Motor neuron (in vitro differentiated cells): Measurements from ENCODE around the gene ERN1. TPM values are rescaled to one million over a fixed set of nuclear protein-coding genes. Genes with fewer than 3 reads are reported as not detected.

Experiments
- ATAC-seq, 8 experiments: fragments of 200-7000 bp; cut with Tn5 transposase; replicated peaks in 6 of 8; 2 replicates each; pipeline ENCODE4 v1.8.0; 2021; ENCODE audit warnings: mild to moderate bottlenecking in 8 of 8, moderate library complexity in 8 of 8
- H3K27ac ChIP-seq, 2 donors: fragments of 250-450 bp; sonication (Bioruptor Pico); 2 replicates each; pipeline ENCODE4 v1.9.0; 2021; ENCODE audit warnings: antibody characterized with exemption in 2 of 2, mild to moderate bottlenecking in 2 of 2, moderate library complexity in 1 of 2
- H3K4me1 ChIP-seq, 2 donors: fragments of 250-450 bp; sonication (Bioruptor Pico); replicated peaks in 1 of 2; 2 replicates each; pipeline ENCODE4 v1.6.1; 2021; ENCODE audit warnings: antibody characterized with exemption in 2 of 2, mild to moderate bottlenecking in 2 of 2, moderate library complexity in 1 of 2
- H3K4me3 ChIP-seq, 5 donors: fragments of 250-450 bp; sonication (Bioruptor Pico); 2 replicates each; pipeline ENCODE4 v1.9.0; 2021; ENCODE audit warnings: antibody characterized with exemption in 5 of 5, mild to moderate bottlenecking in 5 of 5, moderate library complexity in 4 of 5
- WGBS, 10 experiments: fragments of 450-650 bp; shearing (Covaris generic); methylation state at CpG; one replicate each; pipeline ENCODE4 v1.0.0; 2022; 5-methylcytosine and 5-hydroxymethylcytosine counted together
- in situ Hi-C, 9 experiments: fragments of 400-800 bp; cut with MboI; loops; one replicate each; pipeline ENCODE4 v1.15.0; 2021; ENCODE audit warnings: low sequenced_read_pairs in 9 of 9, low pct_unique_long_range_greater_than_20kb in 2 of 9; ENCODE audit not compliant: unreplicated experiment in 9 of 9
- total RNA-seq, 8 experiments: library from RNA; unstranded; fragments of 300-600 nt; gene quantifications; 2 replicates each; pipeline versions ENCODE4 v1.2.3 to v1.2.4, GENCODE V29; 2022

Gene ERN1
- total RNA-seq, 8 experiments from 2014 or later = 2.3 to 10.4 (median 5.0) TPM

DNA sequence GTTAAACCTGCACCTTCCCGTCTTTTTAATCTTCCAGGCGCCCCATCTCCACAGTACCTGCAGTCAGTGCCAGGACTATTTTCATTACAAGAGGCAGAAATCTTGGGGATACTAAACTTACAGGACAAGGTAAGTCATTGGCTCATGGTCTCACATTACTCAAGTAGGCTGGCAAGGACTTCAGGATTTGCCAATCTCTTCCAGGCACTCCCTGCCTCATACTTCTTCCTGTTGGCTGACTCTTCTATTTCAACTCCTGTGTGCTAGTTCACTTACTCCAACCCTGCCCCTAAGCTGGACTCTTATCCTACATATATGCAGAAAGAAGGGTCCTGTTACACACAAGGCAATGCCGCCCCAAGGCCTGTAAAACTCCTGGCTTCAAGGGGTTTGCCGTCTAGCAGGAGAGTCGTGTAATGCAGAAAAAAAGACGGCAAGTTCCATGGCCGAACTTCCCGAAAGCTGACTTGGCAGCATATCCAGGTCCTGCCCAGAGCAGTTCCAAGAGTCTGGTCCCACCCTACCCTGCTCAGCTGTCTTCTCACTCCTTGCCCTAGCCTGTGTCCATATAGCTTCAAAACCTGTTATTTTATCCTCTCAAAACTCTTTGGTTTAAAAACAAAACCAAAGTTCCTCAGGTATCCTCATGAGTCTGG lies 14.8 kb downstream of the ERN1 start:
- Histone ChIP-seq H3K4me1 (peaks cover 2 to 6% of the 10 kb centered on the region in 2 donors), H3K27ac (no peak overlapping the region), H3K4me3 (no peak overlapping the region)
- ATAC-seq = peak in 2 of 8 experiments; percentile 51 to 81
- in situ Hi-C loops = no loop called here
- 68 to 100% (median 94%) methylated on average over 1 to 8 of the region's 8 CpGs; no CpG with 5 or more reads in 2 of the 10 experiments for WGBS, 10 experiments

DNA sequence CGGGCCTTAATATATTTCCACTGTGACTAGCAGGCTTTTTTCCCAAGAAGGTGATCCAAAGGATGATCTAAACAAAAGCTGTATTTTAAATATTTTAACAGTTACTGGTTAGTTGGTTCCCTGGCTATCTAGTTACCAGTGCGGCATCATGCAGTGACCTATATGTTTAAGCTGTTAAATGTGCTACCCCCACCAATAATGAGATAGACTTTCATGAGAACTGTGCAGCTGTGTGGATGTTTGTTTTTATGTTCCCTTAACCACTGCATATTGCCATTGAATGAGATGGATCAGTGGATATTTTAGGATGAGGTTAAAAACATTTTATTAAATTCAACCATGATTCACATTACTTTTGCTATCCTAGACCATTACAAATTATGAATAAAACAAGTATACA lies 16.9 kb downstream of the ERN1 start:
- H3K27ac ChIP-seq = no peak overlapping the region
- 80 to 100% (median 100%) methylated on average over 1 to 2 of the region's 2 CpGs; no CpG with 5 or more reads in 2 of the 10 experiments for WGBS, 10 experiments
- in situ Hi-C loops = no loop called here
- no peak overlapping the region for H3K4me3 ChIP-seq
- ATAC-seq = peak in 2 of 8 experiments; percentile 32 to 67
- no peaks in the 10 kb centered on the region for H3K4me1 ChIP-seq

DNA sequence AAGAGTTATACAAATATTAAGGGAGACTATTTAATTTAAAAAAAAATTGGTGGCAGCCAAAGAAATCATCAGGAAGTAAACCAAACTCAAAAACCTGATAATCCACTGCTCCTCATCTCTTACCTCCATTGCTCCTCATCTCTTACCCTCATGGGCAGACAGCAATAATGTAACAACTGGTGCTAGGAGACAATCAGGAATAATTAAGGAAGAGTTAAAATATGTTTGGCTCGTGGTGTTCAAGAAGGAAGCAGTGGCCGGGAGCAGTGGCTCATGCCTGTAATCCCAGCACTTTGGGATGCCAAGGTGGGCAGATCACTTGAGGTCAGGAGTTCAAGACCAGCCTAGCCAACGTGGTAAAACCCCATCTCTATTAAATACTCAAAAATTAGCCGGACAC lies 18.1 kb downstream of the ERN1 start:
- Histone ChIP-seq H3K4me3 (no peak overlapping the region), H3K4me1 (no peaks in the 10 kb centered on the region), H3K27ac (no peak overlapping the region)
- WGBS, 10 experiments = 60 to 100% (median 87%) methylated on average over 1 to 4 of the region's 4 CpGs; no CpG with 5 or more reads in 3 of the 10 experiments
- ATAC-seq = no peak
- in situ Hi-C loops = no loop called here

DNA sequence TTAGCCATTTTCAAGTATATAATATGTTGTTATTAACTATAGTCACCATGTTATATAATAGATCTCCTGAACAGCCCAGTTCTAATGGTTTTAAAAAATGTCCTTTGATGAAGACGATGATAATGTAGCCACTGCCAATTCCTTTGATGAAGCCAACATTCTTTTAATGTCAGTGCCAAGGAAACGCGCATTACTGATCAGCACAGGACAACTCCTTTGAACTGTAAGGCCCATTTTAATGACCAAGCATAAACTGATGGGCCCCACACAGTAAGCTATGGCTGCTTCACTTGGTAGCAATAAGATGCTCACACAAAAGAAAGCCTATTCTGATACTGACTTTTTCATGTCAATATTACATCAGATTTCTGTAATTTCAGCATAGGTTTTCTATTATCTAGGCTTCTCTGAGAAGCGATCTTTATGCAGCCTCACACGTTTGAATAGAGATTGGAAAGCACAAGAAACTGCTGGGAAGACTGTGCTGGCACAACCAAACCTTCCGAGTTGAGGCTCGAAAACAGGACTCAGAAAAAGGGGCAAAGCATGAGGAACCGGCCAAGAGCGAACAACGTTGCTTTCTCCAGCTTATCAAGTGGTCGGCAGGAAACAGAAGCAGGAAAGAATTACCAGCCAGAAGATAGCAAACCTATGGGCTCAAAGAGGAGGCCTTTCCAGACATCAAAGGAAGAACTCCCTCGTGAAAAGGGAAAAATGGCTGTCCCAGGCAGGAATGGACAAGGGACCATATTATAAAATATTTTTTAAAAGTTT lies 19.4 kb downstream of the ERN1 start:
- Histone ChIP-seq H3K27ac (no peak overlapping the region), H3K4me1 (no peaks in the 10 kb centered on the region), H3K4me3 (no peak overlapping the region)
- 49 to 100% (median 77%) methylated on average over 2 to 11 of the region's 12 CpGs for WGBS, 10 experiments
- in situ Hi-C loops = no loop called here
- peak in 3 of 8 experiments; percentile 35 to 38 (median 36) for ATAC-seq

DNA sequence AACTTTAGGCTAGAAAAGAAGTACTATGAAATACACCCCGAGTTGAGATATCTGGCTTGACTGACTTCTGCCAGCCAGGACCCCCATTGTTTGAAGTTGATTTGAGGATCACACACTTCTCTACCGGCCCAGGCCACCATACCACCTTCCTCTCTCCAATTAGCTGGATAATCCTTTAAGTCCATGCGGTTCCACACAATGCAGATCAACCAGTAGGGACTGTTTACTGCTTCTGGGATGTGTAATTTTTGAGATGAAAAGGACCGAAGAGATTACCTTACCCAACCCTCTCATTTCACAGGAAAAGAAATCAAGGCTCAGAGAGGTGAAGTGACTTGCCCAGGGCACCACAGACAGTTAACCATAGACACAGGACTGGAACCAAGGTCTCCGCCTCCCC lies 20.5 kb downstream of the ERN1 start:
- Histone ChIP-seq H3K27ac (no peak overlapping the region), H3K4me1 (no peaks in the 10 kb centered on the region), H3K4me3 (no peak overlapping the region)
- in situ Hi-C loops = no loop called here
- ATAC-seq = no peak
- 80 to 100% (median 85%) methylated on average over 1 to 4 of the region's 5 CpGs; no CpG with 5 or more reads in 1 of the 10 experiments for WGBS, 10 experiments

DNA sequence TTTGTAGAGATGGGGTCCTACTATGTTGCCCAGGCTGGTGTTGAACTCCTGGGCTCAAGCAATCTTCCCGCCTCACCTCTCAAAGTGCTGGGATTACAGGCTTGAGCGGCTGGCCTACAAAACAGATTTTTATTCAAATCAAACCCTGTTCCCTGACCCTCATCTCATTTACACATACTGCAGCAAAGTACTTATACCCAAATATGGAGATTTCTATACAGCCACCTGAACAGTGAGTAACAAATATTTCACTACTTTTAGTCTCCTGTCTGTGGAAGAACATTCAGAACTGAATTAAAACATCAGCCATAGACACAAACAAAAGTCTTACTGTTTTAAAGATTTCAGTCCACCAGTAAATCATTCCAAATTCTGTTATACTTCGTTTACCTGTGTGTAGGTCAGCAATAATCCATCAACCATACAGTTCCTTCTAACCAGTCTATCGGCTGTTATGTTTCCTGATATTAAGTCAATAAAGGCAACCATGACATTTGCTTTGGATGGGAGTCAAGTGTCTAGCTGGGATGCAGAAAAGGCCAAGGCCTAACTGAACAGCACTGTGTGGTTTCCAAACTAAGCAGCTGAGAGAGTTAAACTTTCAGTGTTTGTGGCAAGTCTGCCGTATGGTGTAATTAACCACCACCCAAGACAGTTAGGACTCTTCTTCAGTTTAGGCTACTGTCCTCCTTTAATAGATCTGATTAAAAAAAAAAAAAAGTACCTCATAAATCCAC lies 22.3 kb downstream of the ERN1 start:
- 39 to 94% (median 80%) methylated on average over 2 to 5 of the region's 5 CpGs; no CpG with 5 or more reads in 2 of the 10 experiments for WGBS, 10 experiments
- in situ Hi-C loops = no loop called here
- peak in 2 of 8 experiments; percentile 48 to 68 for ATAC-seq

DNA sequence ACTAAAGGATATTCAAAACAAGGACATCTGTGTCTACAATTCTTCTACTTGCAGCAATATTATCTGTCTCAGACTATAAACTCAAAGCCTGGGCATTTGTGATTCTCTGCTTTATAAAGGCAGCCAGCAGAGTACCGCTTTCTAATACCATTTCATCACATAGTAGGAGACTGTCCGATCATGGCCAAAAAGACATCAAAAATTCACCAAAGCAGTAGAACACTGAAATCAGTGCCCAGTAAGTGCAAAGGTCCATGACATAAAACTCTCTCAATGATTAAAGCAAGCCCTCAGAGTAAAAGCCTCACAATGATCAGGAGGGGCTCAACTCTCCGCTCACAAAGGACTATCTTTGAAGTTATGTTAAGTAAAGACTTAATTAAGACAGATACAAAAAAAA lies 23.0 kb downstream of the ERN1 start:
- WGBS, 10 experiments = 87 to 100% (median 95%) methylated on average over 1 to 3 of the region's 3 CpGs; no CpG with 5 or more reads in 4 of the 10 experiments
- Histone ChIP-seq H3K27ac (no peak overlapping the region), H3K4me3 (no peak overlapping the region), H3K4me1 (no peaks in the 10 kb centered on the region)
- peak in 3 of 8 experiments; percentile 4 to 36 (median 10) for ATAC-seq
- in situ Hi-C loops = no loop called here

More for the DNA sequence above, 22.3 kb downstream of the ERN1 start:
- Histone ChIP-seq H3K4me3 (no peak overlapping the region), H3K4me1 (no peaks in the 10 kb centered on the region), H3K27ac (no peak overlapping the region)

DNA sequence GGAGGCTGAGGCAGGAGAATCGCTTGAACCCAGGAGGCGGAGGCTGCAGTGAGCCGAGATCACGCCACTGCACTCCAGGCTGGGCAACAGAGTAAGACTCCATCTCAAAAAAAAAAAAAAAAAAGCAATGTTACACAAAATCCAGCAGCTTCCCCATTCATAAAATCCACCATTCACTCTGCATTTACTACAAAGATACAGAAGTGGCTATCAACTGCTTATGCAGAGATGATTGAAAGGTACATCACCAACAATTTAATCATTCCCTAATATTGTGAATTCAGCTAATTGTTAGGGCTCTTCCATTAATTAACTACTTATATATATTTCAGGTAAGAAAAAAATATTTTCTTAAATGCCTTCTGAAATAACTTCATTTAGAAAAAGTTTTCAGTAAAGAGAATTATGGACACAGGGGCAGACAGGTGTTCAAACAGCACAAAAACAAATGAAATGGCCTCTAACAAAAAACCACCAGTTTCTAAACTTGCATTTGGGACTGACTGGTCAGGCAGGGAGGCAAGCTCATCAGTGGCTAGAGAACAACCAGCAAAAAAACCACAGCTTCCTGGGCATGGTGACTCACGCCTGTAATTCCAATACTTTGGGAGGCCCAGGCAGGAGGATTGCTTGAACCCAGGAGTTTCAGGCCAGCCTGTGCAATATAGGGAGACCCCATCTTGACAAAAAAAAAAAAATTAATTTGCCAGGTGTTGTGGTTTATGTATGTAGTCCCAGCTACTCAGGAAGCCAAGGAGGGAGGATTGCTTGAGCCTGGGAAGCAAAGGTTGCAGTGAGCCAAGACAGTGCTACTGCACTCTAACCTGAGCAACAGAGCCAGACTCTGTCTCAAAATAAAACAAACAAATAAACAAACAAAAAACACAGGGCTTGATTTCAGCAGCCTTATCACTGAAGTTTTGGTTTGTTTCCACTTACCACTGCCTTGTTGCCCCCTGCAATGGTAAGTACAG lies 26.3 kb downstream of the ERN1 start:
- WGBS, 10 experiments = 67 to 100% (median 93%) methylated on average over 1 to 5 of the region's 5 CpGs; no CpG with 5 or more reads in 5 of the 10 experiments
- Histone ChIP-seq H3K27ac (no peak overlapping the region), H3K4me3 (no peak overlapping the region), H3K4me1 (no peaks in the 10 kb centered on the region)
- in situ Hi-C loops = no loop called here
- ATAC-seq = no peak

DNA sequence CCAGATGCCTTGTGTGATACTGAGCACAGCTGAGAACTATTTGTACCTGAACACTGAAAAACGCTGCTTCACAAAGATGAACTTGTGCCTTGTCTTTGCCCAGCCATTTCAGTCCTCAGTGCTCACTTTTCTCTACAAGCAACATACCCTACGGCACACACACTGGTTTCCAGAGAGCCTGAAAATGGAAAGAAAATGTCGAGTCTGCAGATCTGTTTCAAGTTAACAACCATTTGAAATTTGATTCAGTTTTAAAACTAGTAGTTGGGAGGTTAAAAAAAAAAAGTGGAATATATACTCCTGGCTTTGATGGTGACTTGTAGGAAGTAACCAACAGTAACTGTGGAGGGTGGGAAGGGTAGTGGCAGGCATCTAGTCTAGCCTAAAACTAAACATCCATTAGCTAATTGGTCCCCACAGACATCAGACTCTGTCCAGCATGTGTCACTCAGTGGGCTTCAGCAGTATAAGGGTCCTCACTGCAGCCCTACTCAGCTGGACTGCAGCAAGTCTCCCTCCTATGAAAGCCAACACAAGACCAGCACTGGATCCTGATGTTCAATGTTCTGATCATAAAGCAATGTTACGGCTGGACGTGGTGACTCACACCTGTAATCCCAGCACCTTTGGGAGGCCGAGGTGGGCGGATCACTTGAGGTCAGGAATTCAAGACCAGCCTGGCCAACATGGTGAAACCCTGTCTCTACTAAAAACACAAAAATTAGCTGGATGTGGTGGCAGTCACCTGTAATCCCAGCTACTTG lies 27.1 kb downstream of the ERN1 start:
- 20 to 94% (median 88%) methylated on average over 1 to 5 of the region's 7 CpGs; no CpG with 5 or more reads in 3 of the 10 experiments for WGBS, 10 experiments
- Histone ChIP-seq H3K27ac (no peak overlapping the region), H3K4me1 (no peaks in the 10 kb centered on the region), H3K4me3 (no peak overlapping the region)
- in situ Hi-C loops = no loop called here
- ATAC-seq = no peak

DNA sequence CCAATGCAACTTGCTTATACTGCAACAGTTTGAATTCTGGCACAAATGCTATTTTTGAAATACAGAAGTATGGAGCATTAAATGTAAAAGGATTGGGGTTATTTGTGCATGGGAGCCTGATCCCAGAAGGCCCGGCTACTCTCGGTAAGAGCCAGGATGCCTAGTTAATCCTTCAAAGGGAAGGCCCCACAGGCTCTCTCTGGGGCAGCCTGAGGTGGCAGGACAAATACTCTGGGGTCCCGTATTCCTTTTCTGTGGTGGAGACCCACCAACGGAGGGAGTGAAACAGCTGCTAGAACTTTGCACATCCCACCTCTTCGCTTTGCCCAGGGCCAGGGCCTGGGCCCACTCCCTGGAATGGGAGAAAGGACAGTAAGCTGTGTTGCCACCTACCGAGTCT lies 30.4 kb downstream of the ERN1 start:
- in situ Hi-C loops = no loop called here
- no peaks in the 10 kb centered on the region for H3K4me1 ChIP-seq
- no peak overlapping the region for H3K4me3 ChIP-seq
- no peak overlapping the region for H3K27ac ChIP-seq
- ATAC-seq = no peak
- 20 to 100% (median 78%) methylated on average over 1 to 6 of the region's 6 CpGs; no CpG with 5 or more reads in 2 of the 10 experiments for WGBS, 10 experiments

DNA sequence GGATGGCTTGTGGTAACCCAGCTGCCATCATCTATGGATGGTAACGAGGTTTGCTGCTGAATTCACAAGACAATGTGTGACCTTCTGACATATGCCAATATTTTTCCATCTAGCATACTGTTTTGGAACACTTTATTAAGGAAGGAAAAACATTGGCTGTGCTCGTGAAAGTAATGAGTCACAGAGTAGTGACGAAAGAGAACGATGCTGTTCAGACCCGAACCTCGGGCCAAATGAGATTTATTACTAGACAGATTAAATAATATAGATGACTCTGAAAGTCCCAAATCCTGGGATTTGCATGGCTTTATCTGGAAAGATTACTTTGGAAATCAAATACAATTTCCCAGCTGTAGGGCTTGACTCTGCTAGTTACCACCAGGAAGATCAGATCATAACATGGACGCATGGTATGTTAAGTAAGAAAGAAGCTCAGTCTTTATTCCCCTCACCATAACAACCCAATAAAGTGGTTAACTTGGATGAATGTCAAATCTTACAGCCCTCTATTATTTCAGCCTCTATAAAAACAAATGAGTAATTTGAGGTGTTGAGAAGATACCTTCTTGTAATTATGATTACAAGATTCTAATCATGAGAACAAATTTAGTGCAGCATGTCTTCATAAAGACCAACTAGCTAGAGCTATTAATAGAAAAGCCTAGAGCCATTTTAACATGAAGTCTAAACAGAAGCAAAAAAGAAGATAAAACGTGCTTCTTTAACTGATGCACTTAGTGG lies 32.6 kb downstream of the ERN1 start:
- WGBS, 10 experiments = 44 to 94% (median 80%) methylated on average over 1 to 8 of the region's 8 CpGs
- peak in 2 of 8 experiments; percentile 26 to 32 for ATAC-seq

More for the DNA sequence above, 32.6 kb downstream of the ERN1 start:
- no peaks in the 10 kb centered on the region for H3K4me1 ChIP-seq
- in situ Hi-C loops = no loop called here
- no peak overlapping the region for H3K4me3 ChIP-seq
- no peak overlapping the region for H3K27ac ChIP-seq
